Omental fat pad (tissue), 4 donors: ENCODE measurements around the gene ZNF536. TPM values are rescaled to one million over a fixed set of nuclear protein-coding genes. Genes with fewer than 3 reads are reported as not detected.

Experiments
- ATAC-seq: fragments of 150-250 bp; one replicate; pipeline ENCODE4 v1.9.1; 2016; ENCODE audit warnings: mild to moderate bottlenecking, moderate library complexity; ENCODE audit not compliant: low FRiP score
- DNase-seq: peaks from one replicate; pipeline ENCODE4 v3.0.0-alpha.2; 2019; ENCODE audit warnings: low spot score
- CTCF ChIP-seq, 3 donors: fragments of 450-650 bp; IDR thresholded peaks; one replicate each; pipeline ENCODE4 v1.5.1; 2016 to 2017; ENCODE audit warnings: antibody characterized with exemption in 3 of 3, mild to moderate bottlenecking in 3 of 3, moderate library complexity in 2 of 3
- total RNA-seq, 4 donors: library from RNA; depleted of rRNA; stranded (reverse); fragments of >200 nt; gene quantifications; one replicate each; pipeline ENCODE4 v1.1.0, GENCODE V29; 2016

The ZNF536 gene
- total RNA-seq, 4 donors from 2014 or later: 0.09 to 1.1 TPM; not detected in 2

DNA sequence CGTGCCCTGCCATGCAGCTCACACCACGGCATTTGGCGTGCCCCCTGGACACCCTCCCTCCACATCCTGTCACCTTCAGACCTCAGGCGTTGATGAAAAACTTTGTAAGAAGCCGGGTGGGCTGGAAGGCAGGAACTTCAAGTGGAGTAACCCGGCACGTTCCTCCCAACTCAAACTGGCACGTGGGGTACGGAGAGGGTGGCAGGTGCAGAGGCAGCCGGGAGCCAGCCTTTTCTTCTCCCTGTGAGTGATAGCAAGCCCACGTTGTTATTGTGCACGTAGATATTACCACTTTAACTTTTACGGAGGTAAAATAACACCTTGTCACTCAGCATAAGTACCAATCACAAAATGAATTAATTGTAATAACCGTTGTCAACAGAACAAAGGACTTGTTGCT is 198.0 kb downstream of the ZNF536 start:
- no peak for ATAC-seq
- no peak for TF ChIP-seq CTCF (IDR thresholded peaks at IDR 0.05)
- no peak for DNase-seq

DNA sequence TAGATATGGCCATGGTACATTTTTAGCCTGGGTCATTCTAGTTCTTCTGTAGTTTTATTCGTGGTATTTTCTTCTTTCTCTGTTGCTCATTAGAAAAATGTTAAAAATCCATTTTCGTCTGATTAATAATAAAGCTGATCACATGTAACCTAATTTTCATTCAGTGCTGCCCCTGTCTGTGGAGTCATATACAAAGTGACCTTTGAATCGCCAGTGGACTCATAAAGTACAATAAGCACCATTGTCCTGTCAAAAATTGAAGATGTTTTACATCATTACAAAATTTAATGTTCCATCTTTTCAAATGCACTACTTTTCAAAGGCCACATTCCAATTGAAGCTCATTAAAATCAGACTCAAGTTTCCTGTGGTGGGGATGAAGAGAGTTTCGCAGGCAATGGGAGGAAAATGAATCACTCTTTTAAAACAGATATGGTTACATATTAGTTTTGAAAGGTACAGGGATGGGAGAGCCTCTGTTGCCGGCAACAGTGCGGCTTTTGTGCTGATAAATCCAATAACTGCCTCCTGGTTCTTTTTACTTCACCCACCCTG is 205.4 kb downstream of the ZNF536 start:
- no peak for ATAC-seq

GRCh38 chr19:30579419-30579818 is 207.2 kb downstream of the ZNF536 start:
- ATAC-seq (no peak), DNase-seq (no peak)
- TF ChIP-seq CTCF (IDR thresholded peaks at IDR 0.05): no peak

More for the DNA sequence above, 205.4 kb downstream of the ZNF536 start:
- DNase-seq: no peak
- no peak for TF ChIP-seq CTCF (IDR thresholded peaks at IDR 0.05)

DNA sequence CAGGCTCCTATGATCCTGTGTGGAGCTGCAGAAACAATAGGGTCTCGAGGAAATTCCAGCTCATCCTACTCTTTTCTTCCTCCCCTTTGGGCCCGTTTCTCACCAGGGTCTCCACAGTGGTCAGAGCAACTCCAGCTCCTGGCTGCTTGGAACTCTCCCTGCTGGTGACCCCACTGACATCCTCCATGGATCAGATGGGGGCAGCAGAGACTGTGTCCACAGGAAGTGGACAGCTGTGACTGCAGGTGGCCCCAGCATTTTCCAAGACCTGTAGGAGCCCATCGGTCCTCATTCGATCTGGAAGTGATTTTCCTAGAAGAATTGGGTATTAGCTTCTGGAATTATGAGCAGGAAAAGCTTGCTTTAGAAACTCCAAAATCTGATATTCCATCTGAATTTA is 208.5 kb downstream of the ZNF536 start:
- ATAC-seq (no peak), DNase-seq (no peak)
- TF ChIP-seq CTCF (IDR thresholded peaks at IDR 0.05): no peak

GRCh38 chr19:30584090-30584489 is 211.9 kb downstream of the ZNF536 start:
- TF ChIP-seq CTCF (IDR thresholded peaks at IDR 0.05): no peak
- DNase-seq: no peak
- no peak for ATAC-seq

GRCh38 chr19:30587869-30588268 is 215.7 kb downstream of the ZNF536 start:
- no peak for TF ChIP-seq CTCF (IDR thresholded peaks at IDR 0.05)
- ATAC-seq (no peak), DNase-seq (no peak)

GRCh38 chr19:30590596-30591229 is 218.5 kb downstream of the ZNF536 start:
- ATAC-seq (no peak), DNase-seq (no peak)
- TF ChIP-seq CTCF (IDR thresholded peaks at IDR 0.05): no peak
